Cardiac fibroblast (primary cell): ENCODE measurements around the gene DYDC2.

Experiments used
- DNase-seq, 2 donors: peaks; one replicate each; pipeline versions ENCODE4 v3.0.0 to v3.0.0-alpha.2; 2010; ENCODE audit warnings: low read depth in 2 of 2
- H3K4me3 ChIP-seq, 2 donors: replicated peaks in 1 of 2; 1 replicate in 1 of 2; 2 replicates in 1 of 2; pipeline ENCODE4 v1.5.1; 2011; ENCODE audit warnings: low read depth in 2 of 2, low read length in 2 of 2, mild to moderate bottlenecking in 2 of 2, moderate library complexity in 1 of 2
- TF ChIP-seq, protein P1 (sequence below): IDR thresholded peaks from one replicate; pipeline ENCODE4 v1.5.1; 2011; ENCODE audit warnings: low read depth, mild to moderate bottlenecking, low read length, inconsistent platforms

The DYDC2 gene, protein sequence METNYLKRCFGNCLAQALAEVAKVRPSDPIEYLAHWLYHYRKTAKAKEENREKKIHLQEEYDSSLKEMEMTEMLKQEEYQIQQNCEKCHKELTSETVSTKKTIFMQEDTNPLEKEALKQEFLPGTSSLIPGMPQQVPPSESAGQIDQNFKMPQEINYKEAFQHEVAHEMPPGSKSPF

DNA sequence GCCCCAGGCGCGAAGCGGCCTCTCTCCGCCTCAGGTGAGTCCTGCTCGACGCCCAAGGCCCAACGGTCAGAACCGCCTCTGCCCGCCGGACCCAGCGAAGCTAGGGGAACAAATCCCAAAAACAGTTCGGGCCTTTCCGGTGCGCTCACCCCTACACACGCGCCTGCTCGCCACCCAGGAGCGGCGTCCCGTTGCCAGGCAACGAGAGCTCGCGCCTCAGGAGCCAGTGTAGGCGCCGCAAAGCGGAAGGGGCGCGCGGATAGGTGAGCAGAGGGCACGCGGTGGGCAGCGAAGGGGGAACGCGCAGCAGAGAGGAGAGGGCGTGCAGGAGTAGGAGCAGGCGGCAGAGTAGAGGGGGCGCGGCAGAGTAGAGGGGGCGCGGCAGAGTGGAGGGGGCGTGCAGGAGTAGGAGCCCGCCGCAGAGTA lies at the start of gene DYDC2, which contains the start of gene DYDC1:
DYDC2 (plus strand) TSS at position 219 of the 426 bp plus-strand sequence. CDS start 5,663 bp downstream, outside the sequence.
DYDC1 (minus strand) TSS at position 193 of the 426 bp plus-strand sequence. CDS start 4,154 bp downstream, outside the sequence.
- peak within 1 kb of the TSS; percentile 10 to 30 for H3K4me3 ChIP-seq
- DNase-seq: peak in 1 of 2 donors; percentile 25
- TF ChIP-seq, protein P1, sequence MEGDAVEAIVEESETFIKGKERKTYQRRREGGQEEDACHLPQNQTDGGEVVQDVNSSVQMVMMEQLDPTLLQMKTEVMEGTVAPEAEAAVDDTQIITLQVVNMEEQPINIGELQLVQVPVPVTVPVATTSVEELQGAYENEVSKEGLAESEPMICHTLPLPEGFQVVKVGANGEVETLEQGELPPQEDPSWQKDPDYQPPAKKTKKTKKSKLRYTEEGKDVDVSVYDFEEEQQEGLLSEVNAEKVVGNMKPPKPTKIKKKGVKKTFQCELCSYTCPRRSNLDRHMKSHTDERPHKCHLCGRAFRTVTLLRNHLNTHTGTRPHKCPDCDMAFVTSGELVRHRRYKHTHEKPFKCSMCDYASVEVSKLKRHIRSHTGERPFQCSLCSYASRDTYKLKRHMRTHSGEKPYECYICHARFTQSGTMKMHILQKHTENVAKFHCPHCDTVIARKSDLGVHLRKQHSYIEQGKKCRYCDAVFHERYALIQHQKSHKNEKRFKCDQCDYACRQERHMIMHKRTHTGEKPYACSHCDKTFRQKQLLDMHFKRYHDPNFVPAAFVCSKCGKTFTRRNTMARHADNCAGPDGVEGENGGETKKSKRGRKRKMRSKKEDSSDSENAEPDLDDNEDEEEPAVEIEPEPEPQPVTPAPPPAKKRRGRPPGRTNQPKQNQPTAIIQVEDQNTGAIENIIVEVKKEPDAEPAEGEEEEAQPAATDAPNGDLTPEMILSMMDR: no peak

DNA sequence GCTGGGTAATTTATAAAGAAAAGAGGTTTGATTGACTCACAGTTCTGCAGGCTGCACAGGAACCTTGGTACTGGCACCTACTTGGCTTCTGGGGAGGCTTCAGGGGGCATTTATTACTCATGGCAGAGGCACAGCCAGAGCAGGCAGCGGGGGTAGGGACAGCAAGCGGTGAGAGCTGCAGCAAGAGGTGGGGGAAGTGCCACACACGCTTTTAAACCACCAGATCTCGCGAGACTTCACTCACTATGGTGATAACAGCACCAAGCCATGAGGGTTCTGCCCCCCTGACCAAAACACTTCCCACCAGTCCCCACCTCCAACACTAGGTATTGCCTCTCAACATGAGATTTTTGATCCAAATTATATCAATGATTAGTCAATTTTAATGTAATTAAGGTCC lies 43.1 kb upstream of the DYDC2 start:
- TF ChIP-seq, protein P1: no peak
- H3K4me3 ChIP-seq: no peak overlapping the region
- DNase-seq: no peak

DNA sequence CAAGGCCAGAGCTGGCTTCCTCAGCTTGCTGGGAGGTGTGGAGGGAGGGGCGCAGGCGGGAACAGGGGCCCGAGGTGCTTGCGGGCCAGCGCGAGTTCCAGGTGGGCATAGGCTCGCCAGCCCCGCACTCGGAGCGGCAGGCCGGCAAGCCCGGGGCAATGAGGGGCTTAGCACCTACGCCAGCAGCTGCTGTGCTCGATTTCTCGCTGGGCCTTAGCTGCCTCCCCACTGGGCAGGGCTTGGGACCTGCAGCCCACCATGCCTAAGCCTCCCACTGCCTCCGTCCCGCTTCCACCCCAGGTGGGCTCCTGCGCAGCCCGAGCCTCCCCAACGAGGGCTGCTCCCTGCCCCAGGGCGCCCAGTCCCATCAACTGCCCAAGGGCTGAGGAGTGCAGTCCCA lies 41.2 kb upstream of the DYDC2 start:
- DNase-seq: no peak
- no peak overlapping the region for H3K4me3 ChIP-seq
- TF ChIP-seq, protein P1: no peak

DNA sequence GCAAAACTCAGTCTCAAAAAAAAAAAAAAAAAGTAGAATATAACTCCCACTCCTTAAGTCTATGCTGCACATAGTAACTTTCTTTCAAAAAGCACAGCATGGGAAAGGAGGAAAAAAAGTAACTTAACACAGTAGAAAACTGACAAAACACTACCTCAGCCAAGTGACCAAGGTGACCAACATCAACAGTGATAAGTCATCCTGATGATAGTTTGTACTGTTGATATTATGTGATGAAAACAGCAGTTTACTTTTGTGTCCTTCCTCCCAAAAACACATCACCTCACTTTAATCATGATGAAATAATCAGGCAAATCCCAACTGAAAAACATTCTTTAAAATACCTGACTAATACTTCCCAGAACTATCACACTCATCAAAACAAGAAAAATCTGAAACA lies 37.8 kb upstream of the DYDC2 start:
- TF ChIP-seq, protein P1: no peak
- DNase-seq: no peak
- no peak overlapping the region for H3K4me3 ChIP-seq

DNA sequence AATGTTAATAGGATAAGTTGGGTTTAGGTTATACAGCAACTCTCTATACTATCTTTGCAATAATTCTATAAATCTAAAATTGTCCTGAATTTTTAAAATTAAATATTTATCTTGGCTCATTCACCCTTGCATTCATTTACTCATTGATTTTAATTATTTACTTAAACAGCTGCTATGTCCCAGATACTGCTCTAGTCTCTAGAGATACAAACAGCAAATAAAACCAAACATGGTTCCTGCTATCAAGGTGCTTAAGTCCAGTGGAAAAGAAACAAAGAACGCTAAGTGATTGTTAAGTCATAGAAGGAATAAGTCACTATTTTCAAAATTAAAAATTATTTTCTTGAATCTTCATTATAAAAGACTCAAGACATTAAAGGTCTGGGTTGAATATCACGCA lies 37.3 kb upstream of the DYDC2 start:
- H3K4me3 ChIP-seq: no peak overlapping the region
- TF ChIP-seq, protein P1: no peak

DNA sequence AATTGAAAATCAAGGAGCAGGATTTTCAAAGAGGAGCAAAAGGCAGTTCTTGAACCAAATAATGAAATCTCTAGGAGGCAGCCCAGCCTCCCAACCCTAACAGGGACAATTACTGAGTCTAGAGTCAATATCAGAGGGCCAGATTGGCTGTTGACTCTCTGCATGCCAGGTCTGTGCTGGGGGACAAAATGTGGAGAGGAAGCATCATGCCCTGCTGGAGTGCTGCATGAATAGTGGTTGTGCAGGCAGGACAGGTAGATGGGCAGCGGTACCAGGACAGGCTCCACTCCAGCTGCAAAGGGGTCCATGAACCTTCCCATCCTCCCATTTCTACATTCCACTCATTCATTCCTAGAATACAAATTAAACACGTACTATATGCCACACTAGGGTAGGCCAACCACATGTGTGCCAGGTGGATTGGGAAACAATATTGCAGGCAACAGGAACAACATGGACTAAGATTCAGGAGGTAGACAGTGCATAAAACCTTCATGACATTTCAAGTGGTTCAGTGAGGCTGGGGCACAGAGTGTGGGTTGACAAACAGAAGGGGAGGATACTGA lies 36.8 kb upstream of the DYDC2 start:
- no peak for DNase-seq
- no peak overlapping the region for H3K4me3 ChIP-seq
- TF ChIP-seq, protein P1: no peak

More for the DNA sequence above, 37.3 kb upstream of the DYDC2 start:
- no peak for DNase-seq
